Gastrocnemius medialis (tissue), 4 donors: ENCODE data around the gene TNPO3. TPM values are rescaled to one million over a fixed set of nuclear protein-coding genes. Genes with fewer than 3 reads are reported as not detected.
A peak's percentile ranks its signal among the peaks of the same experiment; 100 is the strongest.

Experiments
- ATAC-seq, 2 donors: fragments of 150-250 bp; one replicate each; pipeline ENCODE4 v1.9.1; 2016
- DNase-seq, 2 donors: peaks; one replicate each; pipeline ENCODE4 v3.0.0-alpha.2; 2019
- H3K27ac ChIP-seq, 4 donors: fragments of 200-600 bp; sonication (generic); 1 replicate in 1 of 4; 2 replicates in 3 of 4; pipeline ENCODE4 v1.5.1; 2016 to 2018; ENCODE audit warnings: mild to moderate bottlenecking in 2 of 4, moderate library complexity in 1 of 4
- H3K27me3 ChIP-seq, 3 donors: fragments of 200-600 bp; sonication (generic) in 2 of 3; 1 replicate in 1 of 3; 2 replicates in 2 of 3; pipeline versions ENCODE4 v1.5.1 to v1.6.0; 2016 to 2019; ENCODE audit warnings: mild to moderate bottlenecking in 1 of 3, moderate library complexity in 1 of 3
- H3K36me3 ChIP-seq, 2 donors: fragments of 200-600 bp; sonication (generic) in 1 of 2; one replicate each; pipeline ENCODE4 v1.5.1; 2017 to 2018
- H3K4me1 ChIP-seq, 2 donors: fragments of 200-600 bp; sonication (generic) in 1 of 2; one replicate each; pipeline ENCODE4 v1.5.1; 2016 to 2017; ENCODE audit warnings: mild to moderate bottlenecking in 2 of 2
- H3K4me3 ChIP-seq, 4 donors: fragments of 200-600 bp; sonication (generic) in 3 of 4; 1 replicate in 1 of 4; 2 replicates in 3 of 4; pipeline ENCODE4 v1.5.1; 2016 to 2019; ENCODE audit warnings: mild to moderate bottlenecking in 2 of 4
- H3K9me3 ChIP-seq, 3 donors: fragments of 200-600 bp; sonication (generic) in 2 of 3; 1 replicate in 1 of 3; 2 replicates in 2 of 3; pipeline ENCODE4 v1.5.1; 2016 to 2019
- CTCF ChIP-seq, 5 experiments: fragments of 450-650 bp in 3 of 5; fragments of 200-600 bp in 2 of 5; sonication (generic) in 2 of 5; IDR thresholded peaks in 4 of 5; conservative IDR thresholded peaks in 1 of 5; 1 replicate in 4 of 5; 2 replicates in 1 of 5; pipeline ENCODE4 v1.5.1; 2016 to 2019; ENCODE audit warnings: antibody characterized with exemption in 5 of 5, mild to moderate bottlenecking in 3 of 5, moderate library complexity in 3 of 5
- POLR2A ChIP-seq, 2 donors: fragments of 450-650 bp; IDR thresholded peaks; one replicate each; pipeline ENCODE4 v1.6.1; 2017; ENCODE audit warnings: antibody characterized with exemption in 2 of 2, mild to moderate bottlenecking in 2 of 2, moderate library complexity in 2 of 2
- in situ Hi-C, 4 donors: fragments of 200-750 bp; cut with MboI; loops; one replicate each; pipeline versions ENCODE4 v1.15.0 to v1.8.0; 2017; ENCODE audit warnings: low sequenced_read_pairs in 4 of 4
- intact Hi-C: fragments of 100-400 bp; cut with DNase I; formaldehyde crosslinking; loops from one replicate; pipeline ENCODE4 v1.15.1; 2023; ENCODE audit warnings: low total_unique reads
- total RNA-seq, 4 donors: library from RNA; depleted of rRNA; stranded (reverse); fragments of >200 nt; gene quantifications; one replicate each; pipeline versions ENCODE4 v1.1.0 to v1.2.3, GENCODE V29; 2016

Gene TNPO3
- total RNA-seq, 4 donors from 2014 or later, result 39.1 to 50.9 (median 50.5) TPM

- no peaks in the 10 kb centered on the region for H3K4me1 ChIP-seq
- intact Hi-C loops, result no loop called here
- in situ Hi-C loops, result no loop called here
- no peak for DNase-seq
- H3K27ac ChIP-seq, result no peak overlapping the region
- TF ChIP-seq CTCF (IDR thresholded peaks at IDR 0.05 in 4 of 5, conservative IDR thresholded peaks at IDR 0.05 in 1 of 5) (no peak), POLR2A (IDR thresholded peaks at IDR 0.05) (no peak)
- peaks cover 0 to 82% of the 10 kb centered on the region in 2 donors for H3K36me3 ChIP-seq
- no peak overlapping the region for H3K4me3 ChIP-seq
- peak in 1 of 2 donors; percentile 30 for ATAC-seq
- no peaks in the 10 kb centered on the region for H3K9me3 ChIP-seq
- no peaks in the 10 kb centered on the region for H3K27me3 ChIP-seq
These were observed 80.5 kb downstream of the TNPO3 start for GRCh38 chr7:128974241-128974934.

- Histone ChIP-seq H3K27ac (no peak overlapping the region), H3K4me3 (no peak overlapping the region), H3K27me3 (no peaks in the 10 kb centered on the region), H3K36me3 (peaks cover 2 to 78% of the 10 kb centered on the region in 2 donors), H3K9me3 (no peaks in the 10 kb centered on the region), H3K4me1 (no peaks in the 10 kb centered on the region)
- intact Hi-C loops (no loop called here), in situ Hi-C loops (no loop called here)
- no peak for TF ChIP-seq CTCF (IDR thresholded peaks at IDR 0.05 in 4 of 5, conservative IDR thresholded peaks at IDR 0.05 in 1 of 5)
- no peak for TF ChIP-seq POLR2A (IDR thresholded peaks at IDR 0.05)
- ATAC-seq, result no peak
- no peak for DNase-seq
These were observed 86.3 kb downstream of the TNPO3 start for GRCh38 chr7:128968624-128969023.

- in situ Hi-C loops, result no loop called here
- Histone ChIP-seq H3K27ac (no peak overlapping the region), H3K4me1 (no peaks in the 10 kb centered on the region), H3K4me3 (no peak overlapping the region), H3K36me3 (peaks cover 2 to 54% of the 10 kb centered on the region in 2 donors), H3K9me3 (no peaks in the 10 kb centered on the region), H3K27me3 (no peaks in the 10 kb centered on the region)
- TF ChIP-seq POLR2A (IDR thresholded peaks at IDR 0.05) (no peak), CTCF (IDR thresholded peaks at IDR 0.05 in 4 of 5, conservative IDR thresholded peaks at IDR 0.05 in 1 of 5) (no peak)
- ATAC-seq (no peak), DNase-seq (no peak)
- intact Hi-C loops, result no loop called here
These were observed 91.6 kb downstream of the TNPO3 start for GRCh38 chr7:128963327-128963757.

- H3K4me1 ChIP-seq, result no peaks in the 10 kb centered on the region
- DNase-seq (no peak), ATAC-seq (no peak)
- no peak overlapping the region for H3K27ac ChIP-seq
- H3K36me3 ChIP-seq, result peaks cover 2 to 50% of the 10 kb centered on the region in 2 donors
- H3K9me3 ChIP-seq, result no peaks in the 10 kb centered on the region
- intact Hi-C loops, result no loop called here
- no peaks in the 10 kb centered on the region for H3K27me3 ChIP-seq
- no peak overlapping the region for H3K4me3 ChIP-seq
- TF ChIP-seq POLR2A (IDR thresholded peaks at IDR 0.05) (no peak), CTCF (IDR thresholded peaks at IDR 0.05 in 4 of 5, conservative IDR thresholded peaks at IDR 0.05 in 1 of 5) (no peak)
- in situ Hi-C loops, result no loop called here
These were observed 92.0 kb downstream of the TNPO3 start for GRCh38 chr7:128962899-128963298.
